Endothelial cell of umbilical vein (primary cell): Measurements from ENCODE around the gene RAC3. TPM values are rescaled to one million over a fixed set of nuclear protein-coding genes. Genes with fewer than 3 reads are reported as not detected.

Source experiments
- BruUV-seq: library from RNA; stranded (reverse); fragments of 400-500 nt; replicated peaks from 2 replicates; lab custom pipeline; 2021; lab: Mats Ljungman, UMichigan
- CTCF ChIA-PET: fragments of 300-600, 350-600 bp; sonication (Branson Sonifier 250); formaldehyde crosslinking; loops from one replicate; lab custom pipeline; 2021; ENCODE audit warnings: antibody characterized with exemption, inconsistent platforms; lab: Charles Lee
- POLR2A ChIA-PET: fragments of 300-600, 350-600 bp; sonication (Branson Sonifier 250); formaldehyde crosslinking; loops from one replicate; lab custom pipeline; 2021; ENCODE audit warnings: antibody characterized with exemption, inconsistent platforms; lab: Charles Lee
- DNase-seq: peaks from one replicate; pipeline ENCODE4 v3.0.0-alpha.2; 2011; ENCODE audit warnings: low read depth, low spot score
- FAIRE-seq: peaks from 2 replicates; lab custom pipeline; 2011; peaks lifted over from hg19 to GRCh38; lab: Jason Lieb, UNC
- H2AFZ ChIP-seq: 2 replicates; pipeline ENCODE4 v1.6.0; 2012; ENCODE audit warnings: low read depth, low read length, control low read depth, inconsistent platforms
- H3K27ac ChIP-seq: 2 replicates; pipeline ENCODE4 v1.5.1; 2011; ENCODE audit warnings: low read depth, mild to moderate bottlenecking, control low read depth, low read length, moderate library complexity; ENCODE audit not compliant: insufficient read depth
- H3K27me3 ChIP-seq, 2 experiments: 2 replicates each; pipeline versions ENCODE4 v1.6.0 to v1.6.1; 2011; ENCODE audit warnings: low read length in 2 of 2, mixed read lengths in 1 of 2; ENCODE audit not compliant: control insufficient read depth in 2 of 2, insufficient read depth in 2 of 2
- H3K36me3 ChIP-seq, 2 experiments: 2 replicates in 1 of 2; 3 replicates in 1 of 2; pipeline ENCODE4 v1.5.1; 2011; ENCODE audit warnings: low read length in 2 of 2, mild to moderate bottlenecking in 1 of 2, moderate library complexity in 1 of 2; ENCODE audit not compliant: control insufficient read depth in 2 of 2, insufficient read depth in 2 of 2; ENCODE audit errors: extremely low read depth in 1 of 2
- H3K4me1 ChIP-seq: 3 replicates; pipeline ENCODE4 v1.5.1; 2011; ENCODE audit warnings: mild to moderate bottlenecking, low read length; ENCODE audit not compliant: control insufficient read depth, insufficient read depth; ENCODE audit errors: extremely low read depth
- H3K4me2 ChIP-seq: 2 replicates; pipeline ENCODE4 v1.6.1; 2011; ENCODE audit warnings: low read length, control low read depth, mixed read lengths; ENCODE audit not compliant: insufficient read depth
- H3K4me3 ChIP-seq, 3 experiments: fragments of 200-600 bp in 1 of 3; sonication (generic), shearing (Covaris generic) in 1 of 3; replicated peaks in 1 of 3; 2 replicates each; pipeline ENCODE4 v1.5.1; 2011 to 2016; ENCODE audit warnings: control low read depth in 3 of 3, low read length in 3 of 3, mild to moderate bottlenecking in 2 of 3, inconsistent platforms in 1 of 3, low read depth in 1 of 3, moderate library complexity in 1 of 3; ENCODE audit not compliant: insufficient read depth in 1 of 3
- H3K79me2 ChIP-seq: 2 replicates; pipeline ENCODE4 v1.6.0; 2012; ENCODE audit warnings: low read length, inconsistent platforms; ENCODE audit not compliant: control insufficient read depth, insufficient read depth
- H3K9ac ChIP-seq: replicated peaks from 2 replicates; pipeline ENCODE3; 2011; ENCODE audit warnings: low read length, control low read depth; ENCODE audit not compliant: insufficient read depth; ENCODE audit errors: extremely low read depth
- H3K9me1 ChIP-seq: replicated peaks from 3 replicates; pipeline ENCODE4 v1.6.0; 2011; ENCODE audit warnings: mild to moderate bottlenecking, low read length; ENCODE audit not compliant: control insufficient read depth, insufficient read depth; ENCODE audit errors: extremely low read depth
- H3K9me3 ChIP-seq: replicated peaks from 2 replicates; pipeline ENCODE4 v1.5.1; 2012; ENCODE audit warnings: low read length, inconsistent platforms; ENCODE audit not compliant: control insufficient read depth, insufficient read depth
- H4K20me1 ChIP-seq: replicated peaks from 2 replicates; pipeline ENCODE3; 2011; ENCODE audit warnings: mild to moderate bottlenecking, low read length; ENCODE audit not compliant: control insufficient read depth, insufficient read depth; ENCODE audit errors: extremely low read depth
- CTCF ChIP-seq, 2 donors: IDR thresholded peaks; 1 replicate in 1 of 2; 2 replicates in 1 of 2; pipeline ENCODE4 v1.5.1; 2011; ENCODE audit warnings: low read length in 2 of 2, mild to moderate bottlenecking in 2 of 2, moderate library complexity in 2 of 2, control low read depth in 1 of 2, inconsistent platforms in 1 of 2, low read depth in 1 of 2; ENCODE audit not compliant: insufficient read depth in 1 of 2; ENCODE audit errors: extremely low read depth in 1 of 2
- EZH2 ChIP-seq: IDR thresholded peaks from 2 replicates; pipeline ENCODE4 v1.6.1; 2012; ENCODE audit warnings: borderline replicate concordance, low read depth, mild to moderate bottlenecking, moderate library complexity, low read length, inconsistent platforms; ENCODE audit not compliant: severe bottlenecking
- FOS ChIP-seq: IDR thresholded peaks from 2 replicates; pipeline ENCODE4 v1.6.1; 2011; ENCODE audit warnings: mild to moderate bottlenecking, low read length, moderate library complexity, borderline replicate concordance; ENCODE audit not compliant: insufficient read depth
- GATA2 ChIP-seq: IDR thresholded peaks from 2 replicates; pipeline ENCODE4 v1.7.0; 2011; ENCODE audit warnings: low read depth, mild to moderate bottlenecking, moderate library complexity, mixed read lengths, low read length; ENCODE audit not compliant: insufficient read length, insufficient read depth
- JUN ChIP-seq: IDR thresholded peaks from 2 replicates; pipeline ENCODE4 v1.6.1; 2011; ENCODE audit warnings: borderline replicate concordance, low read depth; ENCODE audit not compliant: insufficient read length, insufficient read depth
- MAX ChIP-seq: IDR thresholded peaks from 2 replicates; pipeline ENCODE4 v1.6.1; 2011; ENCODE audit not compliant: insufficient read depth, insufficient read length
- MYC ChIP-seq: IDR thresholded peaks from one replicate; pipeline ENCODE4 v1.6.1; 2011; ENCODE audit warnings: mild to moderate bottlenecking, low read depth, low read length
- POLR2A ChIP-seq: IDR thresholded peaks from 2 replicates; pipeline ENCODE4 v1.6.1; 2012; ENCODE audit warnings: low read depth, mild to moderate bottlenecking, control low read depth, low read length
- POLR2AphosphoS5 ChIP-seq: IDR thresholded peaks from 2 replicates; pipeline ENCODE4 v1.6.1; 2012; ENCODE audit warnings: low read depth, mild to moderate bottlenecking, control low read depth, low read length, moderate library complexity; ENCODE audit not compliant: insufficient read depth
- dilution Hi-C: fragments of 300-500 bp; cut with MboI; formaldehyde crosslinking; loops from one replicate; pipeline ENCODE4 v1.15.0; 2019; ENCODE audit warnings: low sequenced_read_pairs; ENCODE audit not compliant: extremely low pct_ligation_motif_present
- intact Hi-C: fragments of 100-400 bp; cut with micrococcal nuclease; formaldehyde crosslinking; loops from one replicate; pipeline ENCODE4 v1.10.0; 2022
- polyA plus RNA-seq, 4 experiments: library from polyadenylated mRNA; depleted of rRNA in 3 of 4; stranded (reverse) in 3 of 4; unstranded in 1 of 4; fragments of >200 nt; gene quantifications; 2 replicates each; pipeline versions ENCODE4 v1.2.1 to v1.2.3, GENCODE V29; 2011 to 2012; ENCODE audit warnings: missing spikeins in 1 of 4
- total RNA-seq: library from RNA; stranded (reverse); gene quantifications from 2 replicates; pipeline ENCODE4 v1.2.3, GENCODE V29; 2021

RAC3 gene
- total and polyA plus RNA-seq, 2 donors (not counting 3 experiments of a cell fraction or from before 2014, with no cell fraction given), result 34.1 to 56.0 TPM

- H3K4me1 ChIP-seq, result no peaks in the 10 kb centered on the region
- no peak for DNase-seq
- peaks cover 12 to 57% of the 10 kb centered on the region in 2 experiments for H3K36me3 ChIP-seq
- BruUV-seq, result no TSS peak
- dilution Hi-C loops, result no loop called here
- FAIRE-seq, result no peak
- CTCF ChIA-PET, result no interaction called here
- no peak overlapping the region for H2AFZ ChIP-seq
- H3K9me1 ChIP-seq, result no peaks in the 10 kb centered on the region
- POLR2A ChIA-PET, result no interaction called here
- intact Hi-C loops, result no loop called here
- no peaks in the 10 kb centered on the region for H3K27me3 ChIP-seq
- TF ChIP-seq EZH2, result no peak
- no peak for TF ChIP-seq MAX
- TF ChIP-seq FOS, result no peak
- TF ChIP-seq MYC, result no peak
- TF ChIP-seq CTCF (IDR thresholded peaks at IDR 0.05; ENCODE audit: extremely low read depth in 1 of 2, insufficient read depth in 1 of 2, low read depth in 1 of 2, low read length in 2 of 2), result no peak
- TF ChIP-seq POLR2AphosphoS5, result no peak
- TF ChIP-seq GATA2, result no peak
- TF ChIP-seq JUN, result no peak
- TF ChIP-seq POLR2A, result no peak
- H3K79me2 ChIP-seq, result no peaks in the 10 kb centered on the region
- no peaks in the 10 kb centered on the region for H3K9me3 ChIP-seq
- no peak overlapping the region for H3K27ac ChIP-seq
- no peak overlapping the region for H3K4me2 ChIP-seq
- no peak overlapping the region for H3K4me3 ChIP-seq
- H4K20me1 ChIP-seq, result no peaks in the 10 kb centered on the region
- H3K9ac ChIP-seq, result no peak overlapping the region
Observed at GRCh38 chr17:82058855-82059249, 27.4 kb downstream of the RAC3 start.
